Right lobe of liver (tissue), 6 donors: ENCODE results near the gene GRID1. TPM values are rescaled to one million over a fixed set of nuclear protein-coding genes. Genes with fewer than 3 reads are reported as not detected.

Source experiments
- ATAC-seq, 4 donors: fragments of 200-7000 bp; cut with Tn5 transposase; one replicate each; pipeline ENCODE4 v1.9.1; 2020; ENCODE audit warnings: mild to moderate bottlenecking in 4 of 4, moderate library complexity in 4 of 4
- DNase-seq, 3 donors: peaks; one replicate each; pipeline ENCODE4 v3.0.0-alpha.2; 2020
- H3K27ac ChIP-seq, 3 donors: fragments of 200-600 bp; one replicate each; pipeline ENCODE4 v1.8.0; 2022
- H3K27me3 ChIP-seq, 2 donors: fragments of 200-600 bp; one replicate each; pipeline ENCODE4 v1.8.0; 2022
- H3K36me3 ChIP-seq, 4 donors: fragments of 200-600 bp; sonication (generic) in 1 of 4; one replicate each; pipeline versions ENCODE4 v1.5.1 to v1.8.0; 2017 to 2022; ENCODE audit warnings: control low read depth in 1 of 4
- H3K4me1 ChIP-seq, 4 donors: fragments of 200-600 bp; sonication (generic) in 1 of 4; one replicate each; pipeline versions ENCODE4 v1.5.1 to v1.8.0; 2017 to 2022; ENCODE audit warnings: control low read depth in 1 of 4
- H3K4me3 ChIP-seq, 3 donors: fragments of 200-600 bp; one replicate each; pipeline ENCODE4 v1.8.0; 2022
- H3K9me3 ChIP-seq, 4 donors: fragments of 200-600 bp; sonication (generic) in 1 of 4; one replicate each; pipeline versions ENCODE4 v1.5.1 to v1.8.0; 2017 to 2022; ENCODE audit warnings: control low read depth in 1 of 4
- POLR2A ChIP-seq: fragments of 450-650 bp; IDR thresholded peaks from one replicate; pipeline ENCODE4 v1.6.1; 2017; ENCODE audit warnings: antibody characterized with exemption, mild to moderate bottlenecking
- WGBS: methylation state at CpG from one replicate; pipeline ENCODE4 v1.1.6; 2018; ENCODE audit warnings: low coverage, low lambda C conversion rate; ENCODE audit not compliant: insufficient coverage; ENCODE audit errors: missing lambda C conversion rate; 5-methylcytosine and 5-hydroxymethylcytosine counted together
- intact Hi-C, 2 donors: fragments of 100-400 bp; cut with DNase I; formaldehyde crosslinking; loops; one replicate each; pipeline versions ENCODE4 v1.11.2 to v1.14.1; 2022
- total RNA-seq, 6 experiments: library from RNA; depleted of rRNA in 2 of 6; stranded (reverse); fragments of >200 nt in 2 of 6; fragmentation: NEBNext Ultra II Directional in 3 of 6; extraction: Animal tissue kit (Norgen Biotek cat#: 25700) in 3 of 6; gene quantifications; one replicate each; pipeline versions ENCODE4 v1.1.0 to v1.2.4, GENCODE V29; 2016 to 2023
- TF ChIP-seq, protein P1 (sequence below), 4 donors: fragments of 200-600 bp in 3 of 4; fragments of 450-650 bp in 1 of 4; IDR thresholded peaks; one replicate each; pipeline versions ENCODE4 v1.5.1 to v1.8.0; 2016 to 2022; ENCODE audit warnings: antibody characterized with exemption in 4 of 4, mild to moderate bottlenecking in 2 of 4
- donor health status: DM: no; HTN: yes; CAD: no.
- donor health status: DM: no; HTN: no; CAD: no.
- donor health status: DM: no; HTN: no; CAD: no.
- donor health status: DM: no; HTN: yes; CAD: no.
- donor health status: DM: no; HTN: yes; CAD: no.

GRID1 gene
- total RNA-seq, 6 experiments from 2014 or later = 0.05 to 1.9 (median 0.81) TPM

DNA sequence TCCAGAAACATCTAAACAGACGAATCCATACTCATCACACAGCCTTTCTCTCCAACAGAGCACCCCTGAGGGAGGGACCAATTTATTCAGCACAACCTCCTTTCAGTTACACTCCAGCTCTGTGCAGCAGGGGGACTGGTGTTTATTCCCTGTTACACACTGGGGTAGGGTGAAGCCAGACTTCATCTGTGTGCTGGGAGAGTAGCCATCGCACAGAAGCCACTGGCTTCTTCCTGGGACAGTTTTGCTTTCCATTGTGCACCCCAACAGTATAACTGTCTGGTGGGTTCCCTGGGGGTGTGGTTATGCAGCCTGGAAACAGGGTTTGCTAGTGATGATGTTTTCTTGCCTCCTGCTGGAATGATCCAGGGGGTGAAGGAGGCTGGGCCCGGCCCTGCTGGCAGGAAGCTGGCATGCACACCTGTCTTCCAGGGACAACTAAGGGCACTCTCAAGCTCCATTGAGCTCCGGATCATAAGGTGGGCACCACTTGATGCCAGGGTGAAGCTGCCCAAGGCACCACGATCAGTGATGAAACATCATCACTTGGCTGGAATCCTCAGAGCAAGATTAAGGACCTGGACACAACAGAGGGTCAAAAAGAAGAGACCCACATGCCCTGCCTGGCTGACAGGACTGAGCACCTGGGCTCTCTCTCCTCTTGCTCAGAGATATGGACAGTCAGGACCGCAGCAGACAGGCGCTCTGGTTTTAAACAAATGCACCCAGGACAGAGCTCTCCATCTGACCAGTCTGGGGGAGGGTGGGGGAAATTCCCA lies 293.2 kb downstream of the GRID1 start:
- 43% methylated on average over 1 of the region's 7 CpGs for WGBS
- TF ChIP-seq, protein P1, sequence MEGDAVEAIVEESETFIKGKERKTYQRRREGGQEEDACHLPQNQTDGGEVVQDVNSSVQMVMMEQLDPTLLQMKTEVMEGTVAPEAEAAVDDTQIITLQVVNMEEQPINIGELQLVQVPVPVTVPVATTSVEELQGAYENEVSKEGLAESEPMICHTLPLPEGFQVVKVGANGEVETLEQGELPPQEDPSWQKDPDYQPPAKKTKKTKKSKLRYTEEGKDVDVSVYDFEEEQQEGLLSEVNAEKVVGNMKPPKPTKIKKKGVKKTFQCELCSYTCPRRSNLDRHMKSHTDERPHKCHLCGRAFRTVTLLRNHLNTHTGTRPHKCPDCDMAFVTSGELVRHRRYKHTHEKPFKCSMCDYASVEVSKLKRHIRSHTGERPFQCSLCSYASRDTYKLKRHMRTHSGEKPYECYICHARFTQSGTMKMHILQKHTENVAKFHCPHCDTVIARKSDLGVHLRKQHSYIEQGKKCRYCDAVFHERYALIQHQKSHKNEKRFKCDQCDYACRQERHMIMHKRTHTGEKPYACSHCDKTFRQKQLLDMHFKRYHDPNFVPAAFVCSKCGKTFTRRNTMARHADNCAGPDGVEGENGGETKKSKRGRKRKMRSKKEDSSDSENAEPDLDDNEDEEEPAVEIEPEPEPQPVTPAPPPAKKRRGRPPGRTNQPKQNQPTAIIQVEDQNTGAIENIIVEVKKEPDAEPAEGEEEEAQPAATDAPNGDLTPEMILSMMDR (IDR thresholded peaks at IDR 0.05) = no peak
- TF ChIP-seq POLR2A = no peak
- Histone ChIP-seq H3K27ac (no peak overlapping the region), H3K4me3 (no peak overlapping the region), H3K27me3 (no peaks in the 10 kb centered on the region), H3K9me3 (no peaks in the 10 kb centered on the region), H3K4me1 (no peaks in the 10 kb centered on the region), H3K36me3 (no peaks in the 10 kb centered on the region)
- no peak for ATAC-seq
- no peak for DNase-seq
- intact Hi-C loops = no loop called here

DNA sequence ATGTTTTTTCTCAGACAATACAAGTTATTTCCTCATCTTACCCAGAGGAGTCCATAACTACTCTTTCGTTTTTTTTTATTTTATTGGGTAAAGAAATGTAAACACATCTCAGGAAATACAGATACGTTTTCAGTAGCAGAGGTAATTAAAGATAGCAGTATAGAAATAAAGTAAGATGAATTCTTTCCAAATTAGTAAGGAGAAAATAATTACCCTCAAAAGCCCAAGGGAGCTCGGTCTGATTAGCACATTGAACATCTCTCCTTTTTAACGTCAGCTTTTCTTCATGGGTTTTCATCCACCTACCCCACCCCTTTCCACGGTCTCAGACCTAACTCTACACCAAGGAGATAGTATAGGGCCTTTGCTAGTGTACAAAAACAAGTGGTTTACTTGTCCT lies 294.2 kb downstream of the GRID1 start:
- no peak for ATAC-seq
- DNase-seq = no peak
- Histone ChIP-seq H3K4me1 (no peaks in the 10 kb centered on the region), H3K9me3 (no peaks in the 10 kb centered on the region), H3K27me3 (no peaks in the 10 kb centered on the region), H3K36me3 (no peaks in the 10 kb centered on the region), H3K4me3 (no peak overlapping the region), H3K27ac (no peak overlapping the region)
- 53% methylated on average over 5 of the region's 5 CpGs for WGBS
- intact Hi-C loops = no loop called here
- TF ChIP-seq, protein P1 (IDR thresholded peaks at IDR 0.05) = no peak
- no peak for TF ChIP-seq POLR2A

DNA sequence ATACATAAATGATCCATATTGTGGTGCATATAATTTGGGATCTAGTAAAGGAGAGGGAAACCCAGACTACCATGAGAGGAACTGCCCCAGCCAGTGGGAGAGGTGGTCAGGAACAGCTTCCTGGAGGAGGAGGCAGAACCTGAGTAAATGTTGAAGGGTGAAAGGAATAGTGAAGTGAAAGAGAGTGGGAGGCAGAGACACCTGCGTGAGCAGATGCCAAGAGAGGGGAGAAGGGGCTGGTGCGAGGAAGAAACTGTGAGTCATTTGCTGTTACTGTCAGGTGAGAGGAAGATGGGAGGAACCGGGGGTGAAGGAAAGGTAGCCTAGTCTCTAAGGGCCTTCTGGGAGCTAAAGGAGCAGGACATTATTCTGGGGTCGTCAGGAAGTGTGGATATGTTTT lies 294.8 kb downstream of the GRID1 start:
- H3K27me3 ChIP-seq = no peaks in the 10 kb centered on the region
- ATAC-seq (no peak), DNase-seq (no peak)
- intact Hi-C loops = no loop called here
- H3K4me1 ChIP-seq = no peaks in the 10 kb centered on the region
- no peaks in the 10 kb centered on the region for H3K36me3 ChIP-seq
- no peaks in the 10 kb centered on the region for H3K9me3 ChIP-seq
- WGBS = 50% methylated on average over 4 of the region's 4 CpGs
- TF ChIP-seq, protein P1 (IDR thresholded peaks at IDR 0.05) = no peak
- no peak for TF ChIP-seq POLR2A
- no peak overlapping the region for H3K27ac ChIP-seq
- no peak overlapping the region for H3K4me3 ChIP-seq

DNA sequence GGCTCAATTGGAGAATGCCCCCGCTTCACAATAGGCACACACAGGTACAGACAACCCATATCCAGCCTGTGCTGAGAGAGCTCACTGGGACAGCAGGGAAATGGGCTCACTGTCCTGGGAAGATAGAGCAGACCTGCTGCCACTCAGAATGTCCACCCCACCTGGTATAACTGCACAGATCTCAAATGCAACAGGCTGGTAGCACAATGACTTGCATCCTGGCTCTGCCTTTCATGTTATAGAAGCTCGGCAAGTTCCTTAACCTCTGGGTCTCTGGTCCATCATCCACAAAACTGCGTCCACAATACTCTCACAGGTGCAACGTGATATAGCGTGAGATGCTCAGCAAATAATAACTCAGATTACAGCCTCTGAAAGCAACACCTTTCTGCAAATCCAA lies 295.4 kb downstream of the GRID1 start:
- WGBS = 79% methylated on average over 4 of the region's 5 CpGs
- no peak for DNase-seq
- no peak for TF ChIP-seq POLR2A
- TF ChIP-seq, protein P1 (IDR thresholded peaks at IDR 0.05) = no peak
- no peaks in the 10 kb centered on the region for H3K9me3 ChIP-seq
- ATAC-seq = no peak
- no peaks in the 10 kb centered on the region for H3K27me3 ChIP-seq
- no peaks in the 10 kb centered on the region for H3K4me1 ChIP-seq
- H3K27ac ChIP-seq = no peak overlapping the region
- intact Hi-C loops = no loop called here
- no peaks in the 10 kb centered on the region for H3K36me3 ChIP-seq
- H3K4me3 ChIP-seq = no peak overlapping the region
